Astrocyte (in vitro differentiated cells and primary cell): Measurements from ENCODE around the gene HSD11B1. TPM values are rescaled to one million over a fixed set of nuclear protein-coding genes. Genes with fewer than 3 reads are reported as not detected.

Experiments used
- DNase-seq: peaks from one replicate; pipeline ENCODE4 v3.0.0-alpha.2; 2010; ENCODE audit warnings: low read depth
- FAIRE-seq: peaks from 2 replicates; lab custom pipeline; 2011; peaks lifted over from hg19 to GRCh38; lab: Jason Lieb, UNC
- H2AFZ ChIP-seq: 2 replicates; pipeline ENCODE4 v1.6.0; 2012; ENCODE audit warnings: low read depth, low read length, inconsistent platforms
- H3K27ac ChIP-seq: 2 replicates; pipeline ENCODE4 v1.5.1; 2011; ENCODE audit warnings: low read depth, low read length, inconsistent platforms
- H3K27me3 ChIP-seq: 2 replicates; pipeline ENCODE4 v1.6.0; 2011; ENCODE audit warnings: low read length, inconsistent platforms; ENCODE audit not compliant: insufficient read depth
- H3K36me3 ChIP-seq: 2 replicates; pipeline ENCODE4 v1.5.1; 2011; ENCODE audit warnings: low read length, inconsistent platforms; ENCODE audit not compliant: insufficient read depth
- H3K4me1 ChIP-seq: 2 replicates; pipeline ENCODE4 v1.5.1; 2011; ENCODE audit warnings: low read length, inconsistent platforms; ENCODE audit not compliant: insufficient read depth
- H3K4me2 ChIP-seq: 2 replicates; pipeline ENCODE4 v1.6.0; 2012; ENCODE audit warnings: low read length, inconsistent platforms
- H3K4me3 ChIP-seq: 2 replicates; pipeline ENCODE4 v1.5.1; 2011; ENCODE audit warnings: low read depth, mild to moderate bottlenecking, low read length, inconsistent platforms; ENCODE audit not compliant: insufficient read depth
- H3K79me2 ChIP-seq: 2 replicates; pipeline ENCODE4 v1.6.0; 2012; ENCODE audit warnings: mild to moderate bottlenecking, low read length, inconsistent platforms; ENCODE audit not compliant: insufficient read depth
- H3K9ac ChIP-seq: 2 replicates; pipeline ENCODE4 v1.6.0; 2012; ENCODE audit warnings: mild to moderate bottlenecking, low read length, inconsistent platforms
- H3K9me3 ChIP-seq: 2 replicates; pipeline ENCODE4 v1.5.1; 2012; ENCODE audit warnings: low read depth, mild to moderate bottlenecking, low read length, inconsistent platforms; ENCODE audit not compliant: insufficient read depth
- H4K20me1 ChIP-seq: 2 replicates; pipeline ENCODE4 v1.6.0; 2012; ENCODE audit warnings: low read length, inconsistent platforms; ENCODE audit not compliant: insufficient read depth
- H3K27ac Mint-ChIP-seq: one replicate; pipeline ENCODE4 v1.8.0; 2021; ENCODE audit warnings: mild to moderate bottlenecking, mixed read lengths; ENCODE audit not compliant: unreplicated experiment
- H3K27me3 Mint-ChIP-seq: one replicate; pipeline ENCODE4 v1.8.0; 2021; ENCODE audit warnings: low read depth, mixed read lengths; ENCODE audit not compliant: unreplicated experiment
- H3K36me3 Mint-ChIP-seq: one replicate; pipeline ENCODE4 v1.8.0; 2021; ENCODE audit warnings: low read depth, mixed read lengths; ENCODE audit not compliant: unreplicated experiment
- H3K4me1 Mint-ChIP-seq: one replicate; pipeline ENCODE4 v1.8.0; 2021; ENCODE audit warnings: low read depth, mixed read lengths; ENCODE audit not compliant: unreplicated experiment
- H3K4me3 Mint-ChIP-seq: one replicate; pipeline ENCODE4 v1.8.0; 2021; ENCODE audit warnings: mild to moderate bottlenecking, moderate library complexity, mixed read lengths; ENCODE audit not compliant: unreplicated experiment
- H3K9me3 Mint-ChIP-seq: one replicate; pipeline ENCODE4 v1.8.0; 2021; ENCODE audit warnings: mild to moderate bottlenecking, mixed read lengths; ENCODE audit not compliant: unreplicated experiment
- CTCF ChIP-seq: IDR thresholded peaks from 2 replicates; pipeline ENCODE4 v1.5.1; 2011; ENCODE audit warnings: low read depth, mild to moderate bottlenecking, inconsistent platforms, low read length, moderate library complexity; ENCODE audit not compliant: insufficient read depth
- EZH2 ChIP-seq: IDR thresholded peaks from 2 replicates; pipeline ENCODE4 v1.6.1; 2012; ENCODE audit warnings: mild to moderate bottlenecking, low read length, inconsistent platforms; ENCODE audit not compliant: insufficient read depth
- total RNA-seq: library from RNA; stranded (reverse); gene quantifications from 2 replicates; pipeline ENCODE4 v1.2.1, GENCODE V29; 2021

Gene HSD11B1
- total RNA-seq, 1 donor from 2014 or later, result not detected

- Histone ChIP-seq H3K4me2 (no peak overlapping the region), H3K36me3 (no peaks in the 10 kb centered on the region), H3K4me3 (no peak overlapping the region), H3K9ac (no peak overlapping the region), H3K79me2 (no peaks in the 10 kb centered on the region), H2AFZ (no peak overlapping the region), H3K9me3 (no peaks in the 10 kb centered on the region), H3K27me3 (no peaks in the 10 kb centered on the region), H3K4me1 (peaks cover 23% of the 10 kb centered on the region), H4K20me1 (no peaks in the 10 kb centered on the region), H3K27ac (no peak overlapping the region)
- no peaks in the 10 kb centered on the region for H3K9me3 Mint-ChIP-seq
- no peak overlapping the region for H3K4me3 Mint-ChIP-seq
- FAIRE-seq (no peak), DNase-seq (no peak)
- H3K27me3 Mint-ChIP-seq, result peaks cover 12% of the 10 kb centered on the region
- no peaks in the 10 kb centered on the region for H3K36me3 Mint-ChIP-seq
- TF ChIP-seq CTCF, result no peak
- TF ChIP-seq EZH2, result no peak
- H3K4me1 Mint-ChIP-seq, result peaks cover 7% of the 10 kb centered on the region
- H3K27ac Mint-ChIP-seq, result no peak overlapping the region
Observed at GRCh38 chr1:209766051-209766450, 61.4 kb downstream of the HSD11B1 start.

- Histone ChIP-seq H2AFZ (no peak overlapping the region), H3K4me3 (no peak overlapping the region), H3K4me2 (no peak overlapping the region), H3K27ac (no peak overlapping the region), H3K36me3 (no peaks in the 10 kb centered on the region), H3K79me2 (no peaks in the 10 kb centered on the region), H3K9me3 (no peaks in the 10 kb centered on the region), H3K27me3 (no peaks in the 10 kb centered on the region), H3K4me1 (peaks cover 23% of the 10 kb centered on the region), H3K9ac (no peak overlapping the region), H4K20me1 (no peaks in the 10 kb centered on the region)
- H3K27me3 Mint-ChIP-seq, result peaks cover 9% of the 10 kb centered on the region
- no peak overlapping the region for H3K27ac Mint-ChIP-seq
- H3K36me3 Mint-ChIP-seq, result no peaks in the 10 kb centered on the region
- TF ChIP-seq CTCF (no peak), EZH2 (no peak)
- no peak overlapping the region for H3K4me3 Mint-ChIP-seq
- peaks cover 7% of the 10 kb centered on the region for H3K4me1 Mint-ChIP-seq
- H3K9me3 Mint-ChIP-seq, result no peaks in the 10 kb centered on the region
- DNase-seq (no peak), FAIRE-seq (no peak)
Observed at GRCh38 chr1:209767096-209767495, 62.5 kb downstream of the HSD11B1 start.

GRCh38 chr1:209767706-209768105 lies 63.1 kb downstream of the HSD11B1 start:
- no peak overlapping the region for H3K27ac ChIP-seq
- H2AFZ ChIP-seq, result no peak overlapping the region
- peaks cover 7% of the 10 kb centered on the region for H3K4me1 Mint-ChIP-seq
- H3K79me2 ChIP-seq, result no peaks in the 10 kb centered on the region
- peaks cover 23% of the 10 kb centered on the region for H3K4me1 ChIP-seq
- no peak overlapping the region for H3K4me3 Mint-ChIP-seq
- no peak overlapping the region for H3K4me3 ChIP-seq
- DNase-seq (no peak), FAIRE-seq (no peak)
- no peak overlapping the region for H3K9ac ChIP-seq
- no peak overlapping the region for H3K27ac Mint-ChIP-seq
- no peaks in the 10 kb centered on the region for H3K9me3 ChIP-seq
- H3K27me3 Mint-ChIP-seq, result peaks cover 8% of the 10 kb centered on the region
- H4K20me1 ChIP-seq, result no peaks in the 10 kb centered on the region
- no peaks in the 10 kb centered on the region for H3K36me3 ChIP-seq
- no peak overlapping the region for H3K4me2 ChIP-seq
- TF ChIP-seq EZH2, result no peak
- no peak for TF ChIP-seq CTCF
- H3K36me3 Mint-ChIP-seq, result no peaks in the 10 kb centered on the region
- no peaks in the 10 kb centered on the region for H3K27me3 ChIP-seq
- no peaks in the 10 kb centered on the region for H3K9me3 Mint-ChIP-seq
